Neuron (in vitro differentiated cells): Measurements from ENCODE around the gene TRIAP1.

ENCODE experiments used
- H2AFZ ChIP-seq: one replicate; pipeline ENCODE4 v1.6.1; 2013; ENCODE audit warnings: low read depth, mild to moderate bottlenecking, inconsistent platforms, low read length, moderate library complexity
- H3K27me3 ChIP-seq: one replicate; pipeline ENCODE4 v1.6.1; 2013; ENCODE audit warnings: low read length; ENCODE audit not compliant: insufficient read depth
- H3K36me3 ChIP-seq: one replicate; pipeline ENCODE4 v1.6.1; 2013; ENCODE audit warnings: low read length; ENCODE audit not compliant: insufficient read depth
- H3K4me1 ChIP-seq: one replicate; pipeline ENCODE4 v1.6.1; 2013; ENCODE audit warnings: low read length; ENCODE audit not compliant: insufficient read depth
- H3K4me3 ChIP-seq: 2 replicates; pipeline ENCODE4 v1.5.1; 2013; ENCODE audit warnings: mild to moderate bottlenecking, low read length, moderate library complexity
- H3K9me3 ChIP-seq: one replicate; pipeline ENCODE4 v1.6.1; 2013; ENCODE audit warnings: low read length

Gene TRIAP1

DNA sequence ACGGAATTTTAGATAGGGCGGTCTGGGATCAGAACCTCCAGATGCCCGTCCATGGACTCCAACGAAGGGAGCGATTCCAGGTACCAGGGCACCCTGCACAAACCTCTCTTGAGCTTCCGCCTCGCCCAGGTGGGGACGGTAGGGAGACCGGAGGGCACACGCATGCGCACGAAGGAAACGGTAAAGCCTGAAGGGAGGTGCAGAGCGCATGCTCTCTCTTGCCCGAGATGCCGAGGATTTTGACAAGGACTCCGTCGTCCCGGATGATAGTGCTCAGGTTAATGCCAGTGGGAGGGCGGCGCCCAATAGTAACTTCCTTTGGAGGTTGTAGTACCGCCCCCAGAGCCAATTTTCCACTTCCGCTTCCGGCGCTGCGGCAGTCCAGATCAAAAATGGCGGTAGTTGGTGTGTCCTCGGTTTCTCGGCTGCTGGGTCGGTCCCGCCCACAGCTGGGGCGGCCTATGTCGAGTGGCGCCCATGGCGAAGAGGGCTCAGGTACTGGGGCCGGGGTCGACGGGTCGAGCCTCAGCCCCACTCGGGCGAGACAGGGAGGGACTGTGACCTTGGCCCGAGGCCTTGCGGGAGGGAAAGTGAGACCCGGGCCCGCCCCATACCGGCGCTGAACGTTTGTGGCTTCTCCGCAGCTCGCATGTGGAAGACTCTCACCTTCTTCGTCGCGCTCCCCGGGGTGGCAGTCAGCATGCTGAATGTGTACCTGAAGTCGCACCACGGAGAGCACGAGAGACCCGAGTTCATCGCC, 8.3 kb downstream of the TRIAP1 start, which contains the start of gene COX6A1:
Gene COX6A1, plus strand, starts transcription at position 379 of the 760 bp plus-strand sequence. Its CDS starts 14 bp downstream, at position 393.
- Histone ChIP-seq H2AFZ (peak within 1 kb of the TSS; percentile 66), H3K36me3 (peaks cover 18% of the 10 kb centered on the region), H3K4me1 (peaks cover 20% of the 10 kb centered on the region), H3K27me3 (no peaks in the 10 kb centered on the region), H3K9me3 (no peaks in the 10 kb centered on the region), H3K4me3 (peak within 1 kb of the TSS; percentile 52)

DNA sequence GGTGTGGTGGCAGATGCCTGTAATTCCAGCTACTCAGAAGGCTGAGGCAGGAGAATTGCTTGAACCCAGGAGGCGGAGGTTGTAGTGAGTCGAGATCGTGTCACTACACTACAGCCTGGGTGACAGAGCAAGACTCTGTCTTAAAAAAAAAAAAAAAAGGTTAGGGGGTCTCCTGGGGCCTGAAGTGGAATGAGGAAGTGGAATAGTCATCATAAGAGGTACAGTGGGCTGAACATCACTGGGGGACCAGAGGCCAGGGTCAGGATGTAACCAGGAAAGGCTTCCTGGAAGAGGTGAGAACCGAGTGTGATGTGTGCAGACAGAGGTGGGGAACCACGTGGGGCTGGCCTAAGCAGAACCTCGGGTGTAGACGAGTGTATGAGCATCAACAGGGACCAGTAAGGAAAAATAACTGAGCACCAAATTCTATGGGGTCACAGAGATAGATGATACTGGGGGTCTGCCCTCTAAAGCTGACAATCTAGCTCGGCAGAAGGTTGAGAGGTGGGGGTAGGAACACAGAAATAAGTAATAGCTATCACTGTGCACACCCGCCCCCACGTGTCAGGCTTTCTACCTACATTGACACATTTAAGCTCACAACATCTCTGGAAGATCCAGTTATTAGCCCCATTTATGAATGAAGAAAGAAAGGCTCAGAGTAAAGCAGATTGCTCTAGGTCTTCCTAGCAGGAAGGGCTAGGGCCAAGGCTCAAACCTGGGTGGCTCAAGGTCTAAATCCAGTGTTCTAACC, 13.2 kb downstream of the TRIAP1 start:
- no peak overlapping the region for H2AFZ ChIP-seq
- no peaks in the 10 kb centered on the region for H3K9me3 ChIP-seq
- no peaks in the 10 kb centered on the region for H3K27me3 ChIP-seq
- H3K36me3 ChIP-seq, result no peaks in the 10 kb centered on the region
- H3K4me1 ChIP-seq, result peaks cover 7% of the 10 kb centered on the region
- H3K4me3 ChIP-seq, result no peak overlapping the region

DNA sequence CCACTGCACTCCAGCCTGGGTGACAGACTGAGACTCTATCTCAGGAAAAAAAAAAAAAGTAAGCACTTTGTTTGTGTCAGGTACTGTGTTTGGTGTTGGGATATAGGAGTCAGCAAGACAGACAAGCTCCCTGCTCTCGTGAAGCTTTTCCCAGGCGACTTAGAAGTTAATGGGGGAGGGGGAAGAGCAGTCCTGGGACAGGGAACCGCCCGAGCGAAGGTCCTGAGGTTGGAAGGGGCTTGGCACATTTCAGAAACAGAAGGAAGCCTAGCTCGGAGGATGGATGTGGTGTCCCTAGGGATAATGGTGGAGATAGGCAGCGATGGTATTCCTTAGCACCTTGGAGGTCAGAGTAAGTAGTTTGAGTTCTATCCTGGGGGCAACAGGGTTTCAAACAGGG, 16.8 kb downstream of the TRIAP1 start:
- no peaks in the 10 kb centered on the region for H3K9me3 ChIP-seq
- no peak overlapping the region for H2AFZ ChIP-seq
- no peak overlapping the region for H3K4me3 ChIP-seq
- no peaks in the 10 kb centered on the region for H3K27me3 ChIP-seq
- H3K36me3 ChIP-seq, result no peaks in the 10 kb centered on the region
- peaks cover 8% of the 10 kb centered on the region for H3K4me1 ChIP-seq

DNA sequence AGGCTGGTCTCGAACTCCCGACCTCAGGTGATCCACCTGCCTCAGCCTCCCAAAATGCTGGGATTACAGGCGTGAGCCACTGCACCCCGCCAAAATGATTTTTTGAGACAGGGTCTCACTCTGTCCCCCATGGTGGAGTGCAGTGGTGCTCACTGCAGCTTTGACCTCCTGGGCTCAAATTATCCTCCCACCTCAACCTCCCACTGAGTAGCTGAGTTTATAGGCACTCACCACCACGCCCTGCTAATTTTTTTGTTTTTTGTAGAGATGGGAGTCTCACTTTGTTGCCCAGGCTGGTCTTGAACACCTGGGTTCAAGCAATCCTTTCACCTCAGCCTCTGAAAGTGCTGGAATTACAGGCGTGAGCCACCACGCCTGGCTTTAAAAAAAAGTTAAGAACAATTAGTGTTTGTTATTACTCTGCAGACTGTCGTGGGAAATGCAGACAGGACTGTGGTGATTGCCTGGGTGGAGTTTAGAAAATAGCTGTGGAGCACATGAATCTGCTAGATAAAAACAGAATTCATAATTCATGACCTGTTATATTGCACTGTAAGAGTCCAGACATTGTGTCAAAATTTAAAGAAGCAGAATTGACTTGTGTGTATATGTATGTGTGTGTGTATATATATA, 17.5 kb downstream of the TRIAP1 start:
- no peaks in the 10 kb centered on the region for H3K36me3 ChIP-seq
- peaks cover 8% of the 10 kb centered on the region for H3K4me1 ChIP-seq

DNA sequence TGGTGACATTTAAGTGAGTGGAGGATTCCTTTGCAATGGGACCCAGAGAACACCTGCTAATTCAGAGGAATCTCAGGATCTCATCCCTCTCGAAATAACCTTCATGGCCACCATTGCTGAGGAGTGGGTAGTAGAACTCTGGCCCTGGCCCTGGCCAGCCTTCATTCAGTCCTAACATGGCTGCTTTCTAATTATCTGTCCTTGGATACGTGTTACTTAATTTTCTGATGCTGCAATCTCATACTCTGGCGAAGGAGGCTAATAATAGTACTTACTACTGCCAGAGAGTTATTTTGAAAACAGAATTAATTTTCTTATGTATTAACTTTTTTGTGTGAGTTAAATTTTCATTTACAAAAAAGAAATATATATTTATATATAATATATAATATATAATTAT, 20.4 kb downstream of the TRIAP1 start:
- H3K9me3 ChIP-seq, result no peaks in the 10 kb centered on the region
- no peaks in the 10 kb centered on the region for H3K27me3 ChIP-seq
- no peaks in the 10 kb centered on the region for H3K36me3 ChIP-seq
- H2AFZ ChIP-seq, result no peak overlapping the region
- peaks cover 8% of the 10 kb centered on the region for H3K4me1 ChIP-seq
- H3K4me3 ChIP-seq, result no peak overlapping the region

More for the DNA sequence above, 17.5 kb downstream of the TRIAP1 start:
- Histone ChIP-seq H3K27me3 (no peaks in the 10 kb centered on the region), H3K9me3 (no peaks in the 10 kb centered on the region), H2AFZ (no peak overlapping the region), H3K4me3 (no peak overlapping the region)

DNA sequence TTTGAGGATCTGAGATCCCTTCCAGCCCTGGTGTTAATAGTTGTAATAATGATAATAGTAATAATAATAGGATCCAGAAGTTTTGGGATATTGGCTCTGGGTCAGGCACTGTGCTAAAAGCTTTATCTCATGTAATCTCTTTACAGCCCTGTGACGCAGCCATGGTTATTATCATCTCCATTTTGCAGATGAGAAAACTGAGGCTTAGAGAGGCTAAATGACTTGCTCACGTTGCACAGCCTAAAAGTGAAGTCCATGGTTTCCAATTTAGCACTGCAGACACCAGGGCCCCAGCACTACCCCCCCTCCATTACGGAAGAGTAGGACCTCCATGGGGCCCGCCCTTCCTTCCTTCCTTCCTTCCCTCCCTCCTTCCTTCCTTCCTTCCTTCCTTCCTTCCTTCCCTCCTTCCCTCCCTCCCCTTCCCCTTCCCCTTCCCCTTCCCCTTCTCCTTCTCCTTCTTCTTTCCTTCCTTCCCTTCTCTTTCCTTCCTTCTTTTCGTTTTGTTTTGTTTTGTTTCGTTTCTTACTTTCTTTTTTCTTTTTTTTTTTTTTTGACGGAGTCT, 23.2 kb downstream of the TRIAP1 start:
- H3K36me3 ChIP-seq, result no peaks in the 10 kb centered on the region
- H3K4me3 ChIP-seq, result no peak overlapping the region
- H3K4me1 ChIP-seq, result peaks cover 4% of the 10 kb centered on the region
- H3K27me3 ChIP-seq, result no peaks in the 10 kb centered on the region
- H3K9me3 ChIP-seq, result no peaks in the 10 kb centered on the region
- no peak overlapping the region for H2AFZ ChIP-seq

DNA sequence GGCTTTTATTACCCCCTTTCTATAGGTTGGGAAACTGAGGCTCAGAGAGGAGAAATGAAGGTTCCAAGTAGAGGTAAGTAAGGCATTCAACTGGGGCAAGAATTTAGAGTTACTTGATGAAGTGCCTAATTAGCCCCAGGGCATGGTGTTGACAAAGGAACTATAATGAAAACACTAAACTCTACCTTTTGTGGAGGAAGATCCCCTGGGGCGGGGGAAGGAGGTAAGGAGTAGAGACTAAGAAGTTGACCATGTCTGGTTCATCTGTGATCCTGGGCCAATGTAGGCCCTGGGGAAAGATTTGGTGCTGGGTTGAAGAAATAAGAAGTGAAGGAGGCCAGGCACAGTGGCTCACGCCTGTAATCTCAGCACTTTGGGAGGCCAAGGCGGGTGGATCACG, 24.5 kb downstream of the TRIAP1 start:
- no peak overlapping the region for H3K4me3 ChIP-seq
- H3K4me1 ChIP-seq, result peaks cover 4% of the 10 kb centered on the region
- H3K9me3 ChIP-seq, result no peaks in the 10 kb centered on the region
- H3K27me3 ChIP-seq, result no peaks in the 10 kb centered on the region
- no peaks in the 10 kb centered on the region for H3K36me3 ChIP-seq
- no peak overlapping the region for H2AFZ ChIP-seq

DNA sequence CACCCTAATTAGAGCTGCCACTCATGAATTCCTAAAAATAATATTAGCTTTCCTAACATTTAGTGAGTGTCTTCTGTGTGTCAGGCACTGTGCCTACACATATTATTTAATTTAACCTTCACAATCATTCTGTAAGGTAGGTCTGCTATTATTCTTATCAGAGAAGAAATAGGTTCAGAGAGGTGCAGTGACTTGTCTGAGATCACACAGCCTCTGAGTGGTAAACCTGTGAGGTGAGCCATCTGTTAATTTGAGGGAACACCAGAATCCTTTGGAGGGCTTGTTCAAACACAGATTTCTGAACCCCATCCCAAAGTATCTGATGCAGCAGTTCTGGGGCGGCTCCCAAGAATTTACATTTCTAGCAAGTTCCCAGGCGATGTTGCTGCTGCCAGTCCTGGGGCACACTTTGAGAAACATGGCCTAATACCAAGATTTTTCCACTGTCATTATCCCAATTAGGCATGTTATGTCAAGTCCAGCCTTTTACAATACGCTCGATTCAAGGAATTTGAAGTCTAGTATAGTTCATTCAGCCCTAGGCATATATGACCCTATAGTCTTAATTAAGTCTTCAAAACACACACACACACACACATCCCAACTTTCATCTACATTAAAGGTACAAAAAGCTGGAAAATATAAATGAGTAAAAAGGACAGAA, 28.1 kb downstream of the TRIAP1 start:
- H3K4me3 ChIP-seq, result no peak overlapping the region
- no peak overlapping the region for H2AFZ ChIP-seq

DNA sequence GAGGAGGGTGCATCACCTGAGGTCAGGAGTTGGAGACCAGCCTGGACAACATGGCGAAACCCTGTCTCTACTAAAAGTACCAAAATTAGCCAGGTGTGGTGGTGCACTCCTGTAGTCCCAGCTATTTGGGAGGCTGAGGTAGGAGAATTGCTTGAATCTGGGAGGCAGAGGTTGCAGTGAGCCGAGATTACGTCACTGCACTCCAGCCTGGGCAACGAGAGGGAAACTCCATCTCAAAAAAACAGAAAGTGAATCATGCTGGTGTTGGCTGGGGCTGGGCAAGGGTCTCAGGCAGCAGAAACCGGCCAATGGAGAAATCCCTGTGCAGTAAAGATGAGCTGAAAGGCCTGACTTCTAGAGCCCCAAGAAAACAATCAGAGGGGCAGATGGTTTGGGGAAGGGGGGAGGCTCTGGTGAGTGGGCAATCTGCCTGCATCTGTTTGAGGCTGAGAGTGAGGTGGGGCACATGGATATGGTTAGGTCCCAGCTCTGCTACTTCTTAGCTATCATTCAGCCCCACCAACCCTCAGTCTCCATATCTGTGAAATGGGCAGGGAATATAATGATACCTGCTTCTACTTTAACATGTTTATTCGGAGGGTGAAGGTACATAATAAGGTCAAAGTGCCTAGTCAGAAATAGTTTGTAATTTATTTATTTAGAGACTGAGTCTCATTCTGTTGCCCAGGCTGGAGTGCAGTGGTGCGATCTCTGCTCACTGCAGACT, 29.5 kb downstream of the TRIAP1 start:
- Histone ChIP-seq H3K4me3 (no peak overlapping the region), H2AFZ (no peak overlapping the region), H3K36me3 (no peaks in the 10 kb centered on the region), H3K27me3 (no peaks in the 10 kb centered on the region), H3K9me3 (no peaks in the 10 kb centered on the region), H3K4me1 (peaks cover 17% of the 10 kb centered on the region)

More for the DNA sequence above, 28.1 kb downstream of the TRIAP1 start:
- no peaks in the 10 kb centered on the region for H3K27me3 ChIP-seq
- H3K9me3 ChIP-seq, result no peaks in the 10 kb centered on the region
- no peaks in the 10 kb centered on the region for H3K36me3 ChIP-seq
- peaks cover 17% of the 10 kb centered on the region for H3K4me1 ChIP-seq

DNA sequence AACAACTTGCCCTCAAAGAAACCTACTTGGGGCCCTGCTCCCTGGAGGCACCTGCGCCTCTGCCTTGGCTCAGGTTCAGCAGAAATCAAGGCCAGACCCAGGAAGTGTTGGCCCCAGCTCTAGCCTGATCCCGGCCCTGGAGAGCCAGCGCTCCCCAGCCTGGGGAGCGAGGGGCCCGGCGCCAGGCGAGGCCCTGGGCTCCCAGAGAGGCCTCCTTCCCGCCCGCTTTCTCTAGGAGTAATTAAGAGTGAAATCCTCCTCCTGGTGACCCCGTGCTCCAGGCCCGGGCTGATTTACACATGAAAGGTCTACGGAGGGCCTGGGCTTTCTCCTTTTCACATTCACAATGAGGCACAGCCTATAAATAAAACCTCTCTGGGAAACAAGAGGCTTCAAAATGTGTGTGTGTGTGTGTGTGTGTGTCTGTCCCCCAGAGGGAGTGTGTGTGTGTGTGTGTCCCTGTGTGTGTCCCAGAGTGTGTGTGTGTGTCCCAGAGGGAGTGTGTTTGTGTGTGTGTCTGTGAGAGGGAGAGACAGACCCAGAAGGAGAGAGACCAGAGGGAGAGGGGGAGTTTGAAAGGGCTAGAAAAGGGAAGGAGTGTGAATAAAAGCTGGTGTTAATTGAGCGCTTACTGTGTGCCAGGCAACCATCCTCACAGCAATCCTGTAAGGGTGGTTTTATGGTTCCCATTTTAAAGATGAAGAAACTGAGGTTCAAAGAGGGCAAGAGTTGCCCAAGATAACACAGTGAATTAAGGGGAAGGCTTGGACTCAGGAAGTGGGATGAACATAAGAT, 32.1 kb downstream of the TRIAP1 start:
- peaks cover 17% of the 10 kb centered on the region for H3K4me1 ChIP-seq
- H3K9me3 ChIP-seq, result no peaks in the 10 kb centered on the region
- H3K27me3 ChIP-seq, result no peaks in the 10 kb centered on the region
- peak overlapping the region; percentile 16 for H3K4me3 ChIP-seq
- no peak overlapping the region for H2AFZ ChIP-seq
- no peaks in the 10 kb centered on the region for H3K36me3 ChIP-seq

DNA sequence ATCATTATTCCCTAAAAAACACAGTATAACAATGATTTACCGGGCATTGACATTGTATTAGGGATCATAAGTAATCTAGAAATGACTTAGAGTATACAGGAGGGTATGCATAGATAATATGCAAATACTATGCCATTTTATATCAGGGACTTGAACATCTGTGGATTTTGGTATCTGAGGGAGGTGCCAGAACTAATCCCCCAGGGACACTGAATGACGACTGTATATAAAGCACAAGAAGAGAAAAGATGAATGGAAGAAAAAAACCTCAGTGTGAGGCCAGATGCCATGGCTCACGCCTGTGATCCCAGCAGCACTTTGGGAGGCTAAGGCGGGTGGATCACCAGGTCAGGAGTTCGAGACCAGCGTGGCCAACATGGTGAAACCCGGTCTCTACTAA, 33.8 kb downstream of the TRIAP1 start:
- H3K36me3 ChIP-seq, result no peaks in the 10 kb centered on the region
- H2AFZ ChIP-seq, result no peak overlapping the region
- H3K4me3 ChIP-seq, result no peak overlapping the region
- no peaks in the 10 kb centered on the region for H3K9me3 ChIP-seq
- no peaks in the 10 kb centered on the region for H3K27me3 ChIP-seq
- H3K4me1 ChIP-seq, result peaks cover 17% of the 10 kb centered on the region
